A673 (cell line): ENCODE data around the gene ZNF761.

Experiments used
- CTCF ChIP-seq: fragments of 300-800, 200-600 bp; sonication (generic); conservative IDR thresholded peaks from 2 replicates; pipeline ENCODE4 v1.5.1; 2017; ENCODE audit warnings: low read depth, mild to moderate bottlenecking, antibody characterized with exemption, low read length, moderate library complexity, mixed read lengths
- EZH2 ChIP-seq: fragments of 200-600 bp; sonication (generic); IDR thresholded peaks from 2 replicates; pipeline ENCODE4 v1.6.1; 2017; ENCODE audit warnings: borderline replicate concordance, low read depth, mild to moderate bottlenecking, mixed read lengths, antibody characterized with exemption, low read length; ENCODE audit not compliant: poor library complexity, severe bottlenecking

- TF ChIP-seq CTCF (no peak), EZH2 (no peak)
Measured at GRCh38 chr19:53389571-53389970, 42.2 kb upstream of the ZNF761 start.
